Brain microvascular endothelial cell (primary cell): ENCODE data around the gene CD37.
"Not testable (repeated sequence)": the region's sequence is repeated elsewhere in the genome, so short reads cannot be mapped to it uniquely, and the experiment has no call there.

Experiments
- DNase-seq: peaks from one replicate; pipeline ENCODE4 v3.0.0-alpha.2; 2020
- H3K27ac ChIP-seq: fragments of 250-450 bp; sonication (Bioruptor Pico); 2 replicates; pipeline ENCODE4 v1.5.1; 2020; ENCODE audit warnings: mild to moderate bottlenecking, moderate library complexity
- H3K27me3 ChIP-seq: fragments of 250-450 bp; sonication (Bioruptor Pico); replicated peaks from 2 replicates; pipeline ENCODE4 v1.5.1; 2020; ENCODE audit warnings: mild to moderate bottlenecking
- H3K36me3 ChIP-seq: fragments of 250-450 bp; sonication (Bioruptor Pico); replicated peaks from 2 replicates; pipeline ENCODE4 v1.5.1; 2020; ENCODE audit warnings: mild to moderate bottlenecking
- H3K4me3 ChIP-seq: 2 replicates; pipeline ENCODE4 v1.5.1; 2011; ENCODE audit warnings: low read depth, mild to moderate bottlenecking, control low read depth, low read length, moderate library complexity
- in situ Hi-C: cut with HindIII; loops from 2 replicates; pipeline ENCODE4 v1.10.0; 2017; ENCODE audit warnings: low sequenced_read_pairs, low pct_ligation_motif_present
- TF ChIP-seq, protein P1 (sequence below): IDR thresholded peaks from 2 replicates; pipeline ENCODE4 v1.5.1; 2011; ENCODE audit warnings: low read depth, mild to moderate bottlenecking, moderate library complexity, low read length, control low read depth, inconsistent platforms; ENCODE audit errors: missing control alignments

Gene CD37

GRCh38 chr19:49309087-49309486 is 26.1 kb upstream of the CD37 start:
- no peak for DNase-seq
- H3K4me3 ChIP-seq, result no peak overlapping the region
- no peaks in the 10 kb centered on the region for H3K27me3 ChIP-seq
- no peaks in the 10 kb centered on the region for H3K36me3 ChIP-seq
- TF ChIP-seq, protein P1, sequence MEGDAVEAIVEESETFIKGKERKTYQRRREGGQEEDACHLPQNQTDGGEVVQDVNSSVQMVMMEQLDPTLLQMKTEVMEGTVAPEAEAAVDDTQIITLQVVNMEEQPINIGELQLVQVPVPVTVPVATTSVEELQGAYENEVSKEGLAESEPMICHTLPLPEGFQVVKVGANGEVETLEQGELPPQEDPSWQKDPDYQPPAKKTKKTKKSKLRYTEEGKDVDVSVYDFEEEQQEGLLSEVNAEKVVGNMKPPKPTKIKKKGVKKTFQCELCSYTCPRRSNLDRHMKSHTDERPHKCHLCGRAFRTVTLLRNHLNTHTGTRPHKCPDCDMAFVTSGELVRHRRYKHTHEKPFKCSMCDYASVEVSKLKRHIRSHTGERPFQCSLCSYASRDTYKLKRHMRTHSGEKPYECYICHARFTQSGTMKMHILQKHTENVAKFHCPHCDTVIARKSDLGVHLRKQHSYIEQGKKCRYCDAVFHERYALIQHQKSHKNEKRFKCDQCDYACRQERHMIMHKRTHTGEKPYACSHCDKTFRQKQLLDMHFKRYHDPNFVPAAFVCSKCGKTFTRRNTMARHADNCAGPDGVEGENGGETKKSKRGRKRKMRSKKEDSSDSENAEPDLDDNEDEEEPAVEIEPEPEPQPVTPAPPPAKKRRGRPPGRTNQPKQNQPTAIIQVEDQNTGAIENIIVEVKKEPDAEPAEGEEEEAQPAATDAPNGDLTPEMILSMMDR, result no peak
- in situ Hi-C loops, result no loop called here
- H3K27ac ChIP-seq, result no peak overlapping the region

- in situ Hi-C loops, result no loop called here
- H3K27me3 ChIP-seq, result no peaks in the 10 kb centered on the region
- H3K27ac ChIP-seq, result no peak overlapping the region
- H3K4me3 ChIP-seq, result no peak overlapping the region
- no peaks in the 10 kb centered on the region for H3K36me3 ChIP-seq
- TF ChIP-seq, protein P1, result no peak
- DNase-seq, result no peak
Measured at GRCh38 chr19:49315111-49315510, 20.1 kb upstream of the CD37 start.

DNA sequence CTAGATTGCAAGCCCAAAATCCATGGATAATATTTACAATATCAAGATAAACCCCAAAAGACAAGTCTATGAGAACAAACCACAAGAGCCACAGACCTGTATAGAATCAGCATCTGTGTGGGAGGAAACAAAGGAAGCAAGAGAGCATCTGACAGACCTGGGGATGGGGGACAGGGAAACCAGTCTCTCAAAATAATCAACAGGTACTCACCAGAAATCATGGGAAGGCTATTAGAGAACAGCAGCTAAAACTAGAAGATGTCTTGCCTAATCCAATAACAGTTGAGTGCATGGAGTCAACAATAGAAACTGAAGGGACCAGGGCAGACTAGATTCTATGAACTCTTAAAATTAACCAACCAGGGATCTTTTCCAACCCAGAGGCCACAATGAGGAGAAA is 18.9 kb upstream of the CD37 start:
- Histone ChIP-seq H3K4me3 (no peak overlapping the region), H3K27me3 (no peaks in the 10 kb centered on the region), H3K36me3 (no peaks in the 10 kb centered on the region), H3K27ac (no peak overlapping the region)
- TF ChIP-seq, protein P1, result no peak
- in situ Hi-C loops, result no loop called here
- no peak for DNase-seq

DNA sequence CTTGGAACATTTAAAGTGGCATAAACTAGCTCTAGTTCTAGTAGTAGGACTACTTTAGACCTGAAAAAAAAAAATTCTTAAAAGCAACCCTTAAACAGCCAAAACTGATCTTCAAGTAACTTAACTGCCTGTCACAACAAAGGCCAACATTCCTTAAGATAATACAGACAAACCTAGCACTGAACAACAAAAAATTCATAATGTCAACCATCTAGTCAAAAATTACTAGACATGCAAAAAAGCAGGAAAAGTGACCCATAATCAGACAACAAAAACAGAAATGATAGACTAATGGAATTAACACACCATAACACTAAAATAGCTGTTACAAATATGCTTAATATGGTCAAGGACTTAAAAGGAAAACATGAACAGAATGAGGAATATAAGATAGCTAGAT is 16.9 kb upstream of the CD37 start:
- in situ Hi-C loops, result no loop called here
- TF ChIP-seq, protein P1, result no peak
- no peaks in the 10 kb centered on the region for H3K27me3 ChIP-seq

GRCh38 chr19:49324801-49325576 is 10.2 kb upstream of the CD37 start, which contains the start of gene SLC6A16:
SLC6A16 (minus strand) TSS chr19:49325191; CDS start chr19:49311347, 13,844 bp downstream.
- TF ChIP-seq, protein P1, result no peak
- no peak within 1 kb of the TSS for H3K4me3 ChIP-seq
- no peaks in the 10 kb centered on the region for H3K36me3 ChIP-seq
- no peak within 1 kb of the TSS for H3K27ac ChIP-seq
- no peaks in the 10 kb centered on the region for H3K27me3 ChIP-seq
- in situ Hi-C loops, result no loop called here
- DNase-seq, result no peak

More for the DNA sequence above, 16.9 kb upstream of the CD37 start:
- Histone ChIP-seq H3K4me3 (no peak overlapping the region), H3K27ac (no peak overlapping the region), H3K36me3 (no peaks in the 10 kb centered on the region)
- DNase-seq, result no peak

DNA sequence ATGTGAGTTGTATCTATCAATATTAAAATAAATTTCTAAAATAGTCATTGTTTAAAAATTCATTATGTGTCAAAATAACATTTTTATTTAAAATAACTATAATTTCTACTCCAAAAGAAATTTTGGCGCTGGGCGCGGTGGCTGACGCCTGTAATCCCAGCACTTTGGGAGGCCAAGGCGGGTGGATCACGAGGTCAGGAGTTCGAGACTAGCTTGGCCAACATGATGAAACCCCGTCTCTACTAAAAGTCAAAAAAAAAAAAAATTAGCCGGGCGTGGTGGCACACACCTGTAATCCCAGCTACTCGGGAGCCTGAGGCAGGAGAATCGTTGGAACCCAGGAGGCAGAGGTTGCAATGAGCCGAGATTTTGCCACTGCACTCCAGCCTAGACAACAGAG is 9.4 kb upstream of the CD37 start:
- H3K36me3 ChIP-seq, H3K27me3 ChIP-seq, H3K4me3 ChIP-seq, H3K27ac ChIP-seq, DNase-seq, in situ Hi-C loops: not testable (repeated sequence)
